ENCODE results near the gene GRIPAP1.

DNA sequence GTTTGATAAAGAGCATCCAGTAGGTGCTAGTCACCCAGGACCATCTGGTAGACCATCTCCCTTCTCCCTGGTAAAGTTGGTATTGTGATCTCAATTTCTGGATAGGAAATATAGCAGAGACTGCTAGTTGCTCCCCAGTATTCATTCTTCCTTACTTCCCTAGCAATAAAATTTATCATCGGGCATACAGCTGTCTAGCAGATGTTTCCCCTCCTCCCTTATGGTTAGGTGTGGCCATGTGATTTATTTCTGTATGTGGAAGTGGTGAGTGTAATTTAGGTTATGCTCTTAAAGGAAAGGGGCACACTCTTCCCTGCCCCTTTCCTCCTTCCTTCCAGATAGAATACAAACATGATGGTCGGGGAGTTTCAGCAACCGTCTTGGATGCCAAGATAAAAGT is 18.2 kb downstream of the GRIPAP1 start:
- TF ChIP-seq, protein P1, sequence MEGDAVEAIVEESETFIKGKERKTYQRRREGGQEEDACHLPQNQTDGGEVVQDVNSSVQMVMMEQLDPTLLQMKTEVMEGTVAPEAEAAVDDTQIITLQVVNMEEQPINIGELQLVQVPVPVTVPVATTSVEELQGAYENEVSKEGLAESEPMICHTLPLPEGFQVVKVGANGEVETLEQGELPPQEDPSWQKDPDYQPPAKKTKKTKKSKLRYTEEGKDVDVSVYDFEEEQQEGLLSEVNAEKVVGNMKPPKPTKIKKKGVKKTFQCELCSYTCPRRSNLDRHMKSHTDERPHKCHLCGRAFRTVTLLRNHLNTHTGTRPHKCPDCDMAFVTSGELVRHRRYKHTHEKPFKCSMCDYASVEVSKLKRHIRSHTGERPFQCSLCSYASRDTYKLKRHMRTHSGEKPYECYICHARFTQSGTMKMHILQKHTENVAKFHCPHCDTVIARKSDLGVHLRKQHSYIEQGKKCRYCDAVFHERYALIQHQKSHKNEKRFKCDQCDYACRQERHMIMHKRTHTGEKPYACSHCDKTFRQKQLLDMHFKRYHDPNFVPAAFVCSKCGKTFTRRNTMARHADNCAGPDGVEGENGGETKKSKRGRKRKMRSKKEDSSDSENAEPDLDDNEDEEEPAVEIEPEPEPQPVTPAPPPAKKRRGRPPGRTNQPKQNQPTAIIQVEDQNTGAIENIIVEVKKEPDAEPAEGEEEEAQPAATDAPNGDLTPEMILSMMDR (IDR thresholded peaks at IDR 0.05): no peak
- no peak for TF ChIP-seq POLR2A (IDR thresholded peaks at IDR 0.05)
- no peak for TF ChIP-seq EP300 (IDR thresholded peaks at IDR 0.05)
